Psoas muscle (tissue), 8 donors: ENCODE measurements around the gene LRP1B. TPM values are rescaled to one million over a fixed set of nuclear protein-coding genes. Genes with fewer than 3 reads are reported as not detected.

Experiments used
- ATAC-seq, 4 donors: fragments of 200-7000 bp; cut with Tn5 transposase; one replicate each; pipeline ENCODE4 v1.9.1; 2020; ENCODE audit warnings: moderate library complexity in 3 of 4, mild to moderate bottlenecking in 2 of 4
- DNase-seq, 2 donors: peaks; one replicate each; pipeline ENCODE4 v3.0.0-alpha.2; 2020
- H3K27ac ChIP-seq: fragments of 200-600 bp; one replicate; pipeline ENCODE4 v1.8.0; 2022
- H3K27me3 ChIP-seq, 3 donors: fragments of 200-600 bp in 1 of 3; one replicate each; pipeline versions ENCODE4 v1.6.1 to v1.8.0; 2013 to 2022; ENCODE audit warnings: low read length in 2 of 3, mild to moderate bottlenecking in 2 of 3, moderate library complexity in 1 of 3; ENCODE audit not compliant: insufficient read depth in 3 of 3
- H3K36me3 ChIP-seq, 2 donors: fragments of 200-600 bp in 1 of 2; one replicate each; pipeline versions ENCODE4 v1.6.1 to v1.8.0; 2013 to 2022; ENCODE audit warnings: low read depth in 1 of 2, mild to moderate bottlenecking in 1 of 2, moderate library complexity in 1 of 2; ENCODE audit not compliant: insufficient read depth in 1 of 2
- H3K4me1 ChIP-seq: fragments of 200-600 bp; one replicate; pipeline ENCODE4 v1.8.0; 2022
- H3K4me3 ChIP-seq: fragments of 200-600 bp; one replicate; pipeline ENCODE4 v1.8.0; 2022; ENCODE audit warnings: mild to moderate bottlenecking
- H3K9me3 ChIP-seq: fragments of 200-600 bp; one replicate; pipeline ENCODE4 v1.8.0; 2022
- WGBS, 3 donors: extraction: QIAGEN DNeasy Blood & Tissue Kit; methylation state at CpG; one replicate each; pipeline versions ENCODE4 v1.1.6 to v1.1.7; 2013; 5-methylcytosine and 5-hydroxymethylcytosine counted together
- intact Hi-C, 2 donors: fragments of 100-400 bp; cut with DNase I; formaldehyde crosslinking; loops; one replicate each; pipeline versions ENCODE4 v1.11.0 to v1.14.2; 2022
- polyA plus RNA-seq, 3 donors: library from polyadenylated mRNA; stranded (reverse); fragments of 200-250 nt; gene quantifications; one replicate each; pipeline ENCODE4 v1.2.3, GENCODE V29; 2013
- total RNA-seq, 4 donors: library from RNA; stranded (reverse); fragmentation: NEBNext Ultra II Directional in 2 of 4; extraction: Animal tissue kit (Norgen Biotek cat#: 25700) in 2 of 4; gene quantifications; one replicate each; pipeline versions ENCODE4 v1.2.1 to v1.2.4, GENCODE V29; 2021 to 2023
- TF ChIP-seq, protein P1 (sequence below): fragments of 200-600 bp; IDR thresholded peaks from one replicate; pipeline ENCODE4 v1.8.0; 2022; ENCODE audit warnings: antibody characterized with exemption
- donor health status: healthy with polysubstance abuse.
- donor health status: DM: no; HTN: no; CAD: no; lungs with moderate emphysema.
- donor health status: Bipolar disorder and iron deficiency.
- donor health status: healthy.
- donor health status: DM: yes; HTN: yes; CAD: no.
- donor health status: DM: no; HTN: no; CAD: no.
- donor health status: DM: no; HTN: no; CAD: no.
- donor health status: DM: yes; HTN: yes; CAD: no.

LRP1B gene
- total and polyA plus RNA-seq, 7 donors: 0.33 to 3.3 (median 0.95) TPM

DNA sequence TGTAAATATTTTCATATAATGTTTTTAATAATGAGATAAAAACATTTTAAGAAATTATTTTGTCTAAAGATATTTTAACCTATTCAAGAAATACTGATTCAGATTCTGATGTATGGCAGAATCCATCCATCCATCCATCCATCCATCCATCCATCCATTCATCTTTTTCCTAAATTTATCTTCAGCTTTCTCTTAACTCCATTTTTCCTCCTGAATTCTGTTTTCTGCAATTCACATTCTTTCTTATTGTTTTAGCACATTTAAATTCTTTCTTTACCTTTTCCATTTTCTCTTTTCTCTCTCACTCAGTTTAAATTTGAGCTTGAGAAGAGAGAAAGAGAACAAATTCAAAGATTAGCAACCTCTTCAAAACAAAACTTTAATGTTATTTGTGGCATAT lies 3.6 kb downstream of the LRP1B start:
- no peak overlapping the region for H3K4me3 ChIP-seq
- H3K9me3 ChIP-seq: no peaks in the 10 kb centered on the region
- H3K27ac ChIP-seq: no peak overlapping the region
- DNase-seq (no peak), ATAC-seq (no peak)
- peaks cover 0 to 22% (median 9%) of the 10 kb centered on the region in 3 donors for H3K27me3 ChIP-seq
- no peaks in the 10 kb centered on the region for H3K36me3 ChIP-seq
- intact Hi-C loops: no loop called here
- TF ChIP-seq, protein P1, sequence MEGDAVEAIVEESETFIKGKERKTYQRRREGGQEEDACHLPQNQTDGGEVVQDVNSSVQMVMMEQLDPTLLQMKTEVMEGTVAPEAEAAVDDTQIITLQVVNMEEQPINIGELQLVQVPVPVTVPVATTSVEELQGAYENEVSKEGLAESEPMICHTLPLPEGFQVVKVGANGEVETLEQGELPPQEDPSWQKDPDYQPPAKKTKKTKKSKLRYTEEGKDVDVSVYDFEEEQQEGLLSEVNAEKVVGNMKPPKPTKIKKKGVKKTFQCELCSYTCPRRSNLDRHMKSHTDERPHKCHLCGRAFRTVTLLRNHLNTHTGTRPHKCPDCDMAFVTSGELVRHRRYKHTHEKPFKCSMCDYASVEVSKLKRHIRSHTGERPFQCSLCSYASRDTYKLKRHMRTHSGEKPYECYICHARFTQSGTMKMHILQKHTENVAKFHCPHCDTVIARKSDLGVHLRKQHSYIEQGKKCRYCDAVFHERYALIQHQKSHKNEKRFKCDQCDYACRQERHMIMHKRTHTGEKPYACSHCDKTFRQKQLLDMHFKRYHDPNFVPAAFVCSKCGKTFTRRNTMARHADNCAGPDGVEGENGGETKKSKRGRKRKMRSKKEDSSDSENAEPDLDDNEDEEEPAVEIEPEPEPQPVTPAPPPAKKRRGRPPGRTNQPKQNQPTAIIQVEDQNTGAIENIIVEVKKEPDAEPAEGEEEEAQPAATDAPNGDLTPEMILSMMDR: no peak
- H3K4me1 ChIP-seq: peaks cover 5% of the 10 kb centered on the region

DNA sequence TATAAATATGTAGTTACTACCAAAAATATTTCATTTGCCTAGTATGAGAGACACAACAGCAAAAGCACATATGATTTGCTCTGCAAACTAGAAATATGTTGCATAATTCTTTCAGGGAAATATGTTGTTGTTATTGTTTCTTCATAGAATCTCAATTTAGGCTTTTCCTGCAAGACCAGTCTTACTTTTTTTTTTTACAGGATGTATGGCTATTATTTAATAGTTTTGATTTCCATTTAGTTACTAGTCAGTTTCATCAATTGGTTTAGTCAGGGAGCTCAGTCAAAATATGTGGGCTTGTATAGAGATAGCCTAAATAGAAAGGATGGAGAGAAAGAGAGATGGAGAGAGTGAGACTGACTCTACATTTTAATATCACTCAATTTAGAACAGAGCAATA lies 6.1 kb downstream of the LRP1B start:
- TF ChIP-seq, protein P1: no peak
- H3K36me3 ChIP-seq: no peaks in the 10 kb centered on the region
- H3K4me3 ChIP-seq: no peak overlapping the region
- no peaks in the 10 kb centered on the region for H3K9me3 ChIP-seq
- H3K27me3 ChIP-seq: peaks cover 0 to 5% (median 0%) of the 10 kb centered on the region in 3 donors
- no peaks in the 10 kb centered on the region for H3K4me1 ChIP-seq
- intact Hi-C loops: no loop called here
- no peak for DNase-seq
- no peak for ATAC-seq
- H3K27ac ChIP-seq: no peak overlapping the region

DNA sequence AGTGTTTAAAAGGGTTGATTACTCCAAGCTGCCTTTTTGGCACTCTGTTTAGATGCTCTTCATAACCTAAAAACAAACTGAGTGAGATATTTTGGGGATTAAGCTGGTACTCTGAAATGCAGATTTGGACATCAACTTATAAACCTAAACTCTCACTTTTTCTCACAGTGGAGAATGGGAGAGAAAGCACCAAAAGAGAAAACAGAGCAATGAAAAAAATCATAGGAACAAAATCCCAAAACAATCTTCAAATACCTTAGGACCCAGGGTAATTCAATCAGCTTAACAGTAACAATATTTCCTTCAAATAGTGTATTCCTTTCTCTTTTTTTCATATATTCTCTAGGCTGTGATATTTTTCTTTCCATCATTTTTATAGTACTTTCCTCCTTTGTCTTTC lies 11.5 kb downstream of the LRP1B start:
- TF ChIP-seq, protein P1: no peak
- no peak for DNase-seq
- intact Hi-C loops: no loop called here
- no peak overlapping the region for H3K27ac ChIP-seq
- no peaks in the 10 kb centered on the region for H3K9me3 ChIP-seq
- H3K4me3 ChIP-seq: no peak overlapping the region
- no peaks in the 10 kb centered on the region for H3K4me1 ChIP-seq
- ATAC-seq: no peak
- no peaks in the 10 kb centered on the region for H3K27me3 ChIP-seq
- no peaks in the 10 kb centered on the region for H3K36me3 ChIP-seq

DNA sequence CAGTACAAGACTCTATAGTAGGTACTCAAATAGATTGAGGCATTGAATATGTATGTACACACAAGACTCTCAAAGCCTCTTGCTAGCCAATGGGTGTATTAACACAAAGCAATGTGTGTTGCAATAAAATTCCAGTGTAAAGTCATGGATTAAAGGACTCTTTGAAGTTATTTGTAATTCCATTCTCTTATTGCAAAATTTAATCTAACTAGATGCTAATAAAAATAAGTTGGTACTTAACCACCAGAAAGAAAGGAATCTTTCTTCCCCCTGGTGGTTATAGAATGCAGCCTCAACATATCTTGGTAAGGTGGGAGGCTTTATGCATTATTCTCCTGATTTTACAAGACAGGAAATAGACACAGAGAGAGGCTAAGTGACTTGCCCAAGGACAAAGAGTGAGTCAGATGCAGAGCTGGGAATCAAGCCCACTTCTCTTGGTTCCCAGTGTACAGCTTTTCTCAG lies 18.0 kb downstream of the LRP1B start:
- H3K27me3 ChIP-seq: no peaks in the 10 kb centered on the region
- H3K9me3 ChIP-seq: no peaks in the 10 kb centered on the region
- DNase-seq (no peak), ATAC-seq (no peak)
- intact Hi-C loops: no loop called here
- no peak overlapping the region for H3K4me3 ChIP-seq
- no peaks in the 10 kb centered on the region for H3K4me1 ChIP-seq
- H3K36me3 ChIP-seq: no peaks in the 10 kb centered on the region
- TF ChIP-seq, protein P1: no peak
- H3K27ac ChIP-seq: no peak overlapping the region

DNA sequence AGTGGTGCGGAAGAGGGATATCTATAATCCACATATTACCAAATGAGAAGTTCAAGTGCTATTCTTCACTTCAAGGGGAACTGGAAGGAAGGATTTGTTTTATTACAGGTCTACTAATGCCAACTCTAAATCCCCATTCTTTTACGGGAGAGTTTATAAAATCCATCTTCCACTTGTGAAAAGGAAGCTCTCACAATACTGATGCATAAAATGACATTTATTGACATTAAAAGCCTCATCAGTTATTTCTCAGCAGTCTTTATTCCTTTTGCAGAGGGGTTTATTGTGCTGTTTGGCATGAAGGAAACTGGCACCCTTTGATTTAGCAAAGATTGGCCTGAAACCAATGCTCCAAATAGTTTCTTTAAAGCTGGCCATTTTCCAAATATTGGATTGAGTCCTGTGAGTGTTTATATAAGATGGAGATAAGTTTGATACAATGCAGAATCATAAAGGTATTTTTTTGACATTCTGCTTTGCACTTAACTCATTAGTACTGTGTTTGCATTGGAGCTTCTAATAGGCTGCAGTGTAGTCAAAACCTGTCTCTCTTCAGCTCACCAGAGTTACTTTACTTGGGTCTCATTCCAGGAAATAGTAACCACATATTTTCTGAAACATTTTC lies 26.6 kb downstream of the LRP1B start:
- DNase-seq (no peak), ATAC-seq (no peak)
- TF ChIP-seq, protein P1: no peak
- intact Hi-C loops: no loop called here
- no peak overlapping the region for H3K4me3 ChIP-seq
- H3K36me3 ChIP-seq: no peaks in the 10 kb centered on the region
- no peak overlapping the region for H3K27ac ChIP-seq
- H3K27me3 ChIP-seq: no peaks in the 10 kb centered on the region
- WGBS, 3 donors: 52 to 70% (median 59%) methylated on average over 2 of the region's 2 CpGs
- no peaks in the 10 kb centered on the region for H3K4me1 ChIP-seq
- no peaks in the 10 kb centered on the region for H3K9me3 ChIP-seq
